IPS-18c (cell line): ENCODE measurements around the gene LRFN2.

Experiments used
- H3K4me3 ChIP-seq: 2 replicates; pipeline ENCODE4 v1.7.0; 2013; ENCODE audit warnings: low read depth, mild to moderate bottlenecking, low read length, moderate library complexity; ENCODE audit not compliant: insufficient read depth
- H3K9me3 ChIP-seq: one replicate; pipeline ENCODE4 v1.6.1; 2013; ENCODE audit warnings: mild to moderate bottlenecking, low read length, moderate library complexity; ENCODE audit not compliant: control insufficient read depth, insufficient read depth

The LRFN2 gene

DNA sequence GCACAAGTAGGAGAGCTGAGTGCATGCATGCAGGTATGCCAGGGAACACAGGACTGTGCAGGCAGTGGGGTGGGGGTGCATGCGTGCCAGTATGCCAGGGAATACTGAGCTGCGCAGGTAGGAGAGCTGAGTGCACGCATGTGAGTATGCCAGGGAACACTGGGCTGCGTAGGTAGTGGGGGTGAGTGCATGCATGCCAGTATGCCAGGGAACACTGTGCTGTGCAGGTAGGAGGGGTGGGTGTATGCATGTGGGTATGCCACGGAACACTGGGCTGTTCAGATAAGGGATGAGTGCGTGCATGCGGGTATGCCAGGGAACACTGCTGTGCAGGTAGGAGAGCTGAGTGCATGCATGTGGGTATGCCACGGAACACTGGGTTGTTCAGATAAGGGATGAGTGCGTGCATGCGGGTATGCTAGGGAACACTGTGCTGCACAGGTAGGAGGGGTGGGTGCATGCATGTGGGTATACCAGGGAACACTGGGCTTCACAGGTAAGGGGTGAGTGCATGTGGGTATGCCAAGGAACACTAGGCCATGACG lies 77.4 kb downstream of the LRFN2 start:
- Histone ChIP-seq H3K4me3 (no peak overlapping the region), H3K9me3 (no peaks in the 10 kb centered on the region)

DNA sequence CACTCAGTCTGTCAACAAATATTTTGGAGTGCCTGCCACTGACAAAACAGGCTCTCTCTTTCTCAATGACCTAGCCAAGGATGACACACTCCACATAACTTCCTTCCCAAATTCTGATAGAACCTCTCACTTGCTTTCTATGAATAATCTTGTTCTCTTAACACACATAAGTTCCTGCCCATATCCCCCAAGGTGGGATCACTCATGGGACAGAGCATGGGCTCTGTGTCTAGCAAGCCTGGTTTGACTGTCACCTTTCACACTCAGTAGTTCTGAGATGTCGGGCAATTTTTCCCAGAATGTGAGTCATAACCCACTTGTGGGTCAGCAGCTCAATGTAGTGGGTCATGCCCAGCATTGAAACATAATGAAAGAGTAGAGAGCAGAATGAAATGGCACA lies 78.1 kb downstream of the LRFN2 start:
- H3K9me3 ChIP-seq: no peaks in the 10 kb centered on the region

DNA sequence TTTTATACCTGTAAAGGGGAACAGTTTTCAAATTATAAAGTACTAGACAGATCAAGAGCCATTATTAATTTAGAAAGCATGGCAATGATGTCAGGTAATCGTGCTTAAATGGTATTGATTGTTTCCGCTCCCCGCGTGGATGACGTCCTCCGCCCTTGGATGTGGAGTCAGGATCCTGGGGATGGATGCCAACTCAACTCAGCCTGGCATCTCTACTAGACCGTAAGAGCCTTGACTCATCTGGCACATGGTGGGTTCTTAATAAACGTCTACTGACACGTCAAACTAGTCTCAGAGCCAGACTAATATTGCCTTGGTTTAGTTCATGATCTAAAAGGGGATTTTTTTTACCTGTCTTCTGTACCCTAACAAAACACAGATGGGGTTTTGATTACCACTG lies 80.2 kb downstream of the LRFN2 start:
- Histone ChIP-seq H3K4me3 (no peak overlapping the region), H3K9me3 (no peaks in the 10 kb centered on the region)

More for the DNA sequence above, 78.1 kb downstream of the LRFN2 start:
- no peak overlapping the region for H3K4me3 ChIP-seq

GRCh38 chr6:40505191-40505810 lies 81.9 kb downstream of the LRFN2 start:
- H3K9me3 ChIP-seq: no peaks in the 10 kb centered on the region
- no peak overlapping the region for H3K4me3 ChIP-seq

DNA sequence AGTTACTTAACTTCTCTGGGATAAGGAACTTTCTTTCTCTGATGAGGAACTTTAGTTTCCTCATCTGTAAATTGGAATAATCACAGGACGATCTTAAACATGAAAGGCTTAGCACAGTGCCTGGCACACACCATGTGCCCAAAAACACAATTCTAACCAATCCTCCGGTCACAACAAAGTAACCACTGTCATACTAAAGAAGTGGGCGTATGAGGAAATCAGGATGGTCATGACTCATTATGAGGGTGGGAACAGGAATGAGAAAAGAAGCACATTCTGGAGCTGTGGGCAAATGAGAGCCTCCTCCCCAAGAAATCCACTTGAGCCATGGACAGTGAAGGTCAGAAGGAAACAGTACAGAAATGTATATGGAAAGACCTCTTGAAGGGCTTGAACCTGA lies 82.9 kb downstream of the LRFN2 start:
- H3K9me3 ChIP-seq: no peaks in the 10 kb centered on the region
- H3K4me3 ChIP-seq: no peak overlapping the region

GRCh38 chr6:40500227-40500626 lies 86.9 kb downstream of the LRFN2 start:
- H3K4me3 ChIP-seq: no peak overlapping the region

GRCh38 chr6:40499215-40499614 lies 87.9 kb downstream of the LRFN2 start:
- Histone ChIP-seq H3K4me3 (no peak overlapping the region), H3K9me3 (no peaks in the 10 kb centered on the region)

More at GRCh38 chr6:40500227-40500626, 86.9 kb downstream of the LRFN2 start:
- no peaks in the 10 kb centered on the region for H3K9me3 ChIP-seq

- no peaks in the 10 kb centered on the region for H3K9me3 ChIP-seq
- no peak overlapping the region for H3K4me3 ChIP-seq
These were observed 89.0 kb downstream of the LRFN2 start for GRCh38 chr6:40498148-40498547.

DNA sequence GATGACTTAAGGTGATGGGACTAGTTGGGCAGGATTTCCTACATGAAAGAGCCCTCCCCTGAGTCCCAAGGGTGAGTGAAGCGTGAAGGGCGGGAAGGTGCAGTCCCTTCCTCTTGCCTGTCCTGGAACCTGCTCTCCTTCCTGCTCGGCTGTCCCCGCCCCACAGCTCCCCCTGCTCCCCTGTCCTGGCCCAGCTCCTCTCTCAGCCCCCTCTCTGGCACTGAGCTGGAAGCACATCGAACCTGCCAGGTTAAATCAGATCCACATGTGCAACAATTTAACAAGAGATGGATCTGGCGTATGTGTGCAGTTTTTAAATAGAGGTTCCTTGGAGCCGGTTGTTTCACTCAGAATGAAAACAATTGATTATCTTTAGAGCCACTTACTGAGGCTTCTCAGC lies 95.0 kb downstream of the LRFN2 start:
- Histone ChIP-seq H3K9me3 (no peaks in the 10 kb centered on the region), H3K4me3 (no peak overlapping the region)

- H3K4me3 ChIP-seq: no peak overlapping the region
- no peaks in the 10 kb centered on the region for H3K9me3 ChIP-seq
These were observed 96.7 kb downstream of the LRFN2 start for GRCh38 chr6:40490508-40490907.

- no peaks in the 10 kb centered on the region for H3K9me3 ChIP-seq
- no peak overlapping the region for H3K4me3 ChIP-seq
These were observed 97.4 kb downstream of the LRFN2 start for GRCh38 chr6:40489798-40490197.

DNA sequence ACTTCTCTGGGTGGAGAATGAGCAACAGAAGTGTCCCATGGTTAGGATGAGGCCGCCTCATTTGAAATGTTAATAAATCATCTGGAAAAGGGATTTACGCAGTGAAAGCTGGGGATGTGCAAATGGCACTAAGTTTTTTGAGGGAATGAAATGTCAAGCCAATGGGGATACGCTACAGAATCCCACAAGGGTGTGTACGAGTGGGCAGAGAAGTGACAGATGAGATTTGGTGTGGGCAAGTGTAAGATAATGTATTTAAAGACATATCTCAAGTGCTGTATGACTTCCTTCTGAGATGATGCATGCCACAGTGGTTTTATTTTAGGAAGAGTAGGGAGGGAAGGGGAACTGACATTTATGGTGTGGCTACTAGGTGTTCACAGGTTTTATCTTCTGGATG lies 100.6 kb downstream of the LRFN2 start:
- no peaks in the 10 kb centered on the region for H3K9me3 ChIP-seq

GRCh38 chr6:40485795-40486194 lies 101.4 kb downstream of the LRFN2 start:
- H3K9me3 ChIP-seq: no peaks in the 10 kb centered on the region
- no peak overlapping the region for H3K4me3 ChIP-seq

More for the DNA sequence above, 100.6 kb downstream of the LRFN2 start:
- no peak overlapping the region for H3K4me3 ChIP-seq

- Histone ChIP-seq H3K4me3 (no peak overlapping the region), H3K9me3 (no peaks in the 10 kb centered on the region)
These were observed 101.9 kb downstream of the LRFN2 start for GRCh38 chr6:40485300-40485699.

DNA sequence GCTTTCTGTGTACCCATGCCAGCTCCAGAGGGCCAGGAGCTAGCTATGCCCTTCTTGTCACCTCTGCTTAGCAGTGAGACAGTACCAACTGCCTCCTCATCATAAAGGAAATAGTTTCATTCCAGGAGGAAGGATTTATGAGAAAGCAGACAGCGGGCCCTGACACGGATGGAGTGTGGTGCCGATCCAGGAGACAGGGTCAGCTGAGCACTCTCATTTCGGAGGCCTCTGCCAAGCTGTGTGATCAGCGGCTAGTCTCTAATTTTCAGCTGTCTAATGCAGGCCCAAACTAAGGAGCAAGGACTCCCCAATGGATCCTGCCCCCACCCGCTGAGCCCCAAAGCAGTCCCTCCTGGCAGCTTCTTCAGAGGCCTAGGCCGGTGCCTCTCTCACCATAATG lies 103.1 kb downstream of the LRFN2 start:
- no peak overlapping the region for H3K4me3 ChIP-seq

GRCh38 chr6:40482532-40482931 lies 104.6 kb downstream of the LRFN2 start:
- no peak overlapping the region for H3K4me3 ChIP-seq
- no peaks in the 10 kb centered on the region for H3K9me3 ChIP-seq

More for the DNA sequence above, 103.1 kb downstream of the LRFN2 start:
- H3K9me3 ChIP-seq: no peaks in the 10 kb centered on the region

- Histone ChIP-seq H3K4me3 (no peak overlapping the region), H3K9me3 (no peaks in the 10 kb centered on the region)
These were observed 106.5 kb downstream of the LRFN2 start for GRCh38 chr6:40480678-40481077.

DNA sequence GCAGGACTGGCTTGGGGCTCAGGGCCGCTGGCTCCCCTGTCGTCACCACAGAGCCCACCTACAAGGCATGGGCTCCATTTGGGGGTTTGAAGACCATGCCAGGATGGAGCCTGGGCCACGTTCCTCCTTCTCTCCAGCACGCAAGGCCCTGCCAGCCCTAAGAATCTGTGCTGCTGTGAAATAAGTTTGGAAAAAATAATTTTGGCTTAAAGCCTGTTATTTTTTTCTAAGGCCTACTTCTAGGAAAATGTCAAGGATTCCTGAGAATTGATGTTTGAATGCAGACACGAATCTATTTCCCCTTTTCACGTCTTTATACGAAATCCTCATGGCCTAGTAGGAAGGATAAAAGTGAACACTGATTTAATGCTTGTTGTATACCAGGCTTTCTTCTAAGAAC lies 107.5 kb downstream of the LRFN2 start:
- no peaks in the 10 kb centered on the region for H3K9me3 ChIP-seq
- no peak overlapping the region for H3K4me3 ChIP-seq
